ENCODE results near the gene NR2F1-AS1. TPM values are rescaled to one million over a fixed set of nuclear protein-coding genes. Genes with fewer than 3 reads are reported as not detected.

NR2F1-AS1 gene
- total RNA-seq: not detected

DNA sequence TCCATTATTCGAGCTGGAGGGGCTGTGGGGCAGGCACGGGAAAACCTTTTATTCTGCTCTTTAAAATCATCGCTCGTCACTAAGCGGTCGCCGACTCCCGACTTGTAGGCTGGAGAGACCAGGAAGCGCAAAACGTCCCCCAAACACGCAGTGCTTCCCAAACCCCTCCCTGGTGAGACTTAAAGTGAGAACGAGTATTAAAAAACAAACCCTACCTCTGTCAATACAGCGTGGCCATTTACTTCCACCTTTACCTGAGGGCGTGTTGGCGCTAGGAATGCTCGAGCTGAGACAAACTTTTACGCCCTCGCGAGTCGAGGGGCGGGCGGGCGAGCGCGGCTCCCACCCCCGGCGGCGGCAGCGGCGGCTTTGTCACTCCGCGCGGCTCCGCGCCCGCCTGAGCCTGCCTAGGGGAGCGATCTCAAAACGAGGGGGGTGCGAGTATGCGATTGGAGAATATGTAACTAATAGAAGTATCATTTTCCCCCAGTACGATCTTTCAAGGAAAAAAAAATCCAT is at the start of gene NR2F1-AS1:
Gene NR2F1-AS1 (minus strand): TSS at position 293 of the 519 bp plus-strand sequence.
- Mint-ChIP-seq H3K4me3 (peak within 1 kb of the TSS; percentile 62), H3K27ac (peak within 1 kb of the TSS; percentile 63), H3K27me3 (peaks cover 49% of the 10 kb centered on the region), H3K36me3 (peaks cover 2% of the 10 kb centered on the region), H3K4me1 (peaks cover 23% of the 10 kb centered on the region), H3K9me3 (ENCODE audit: low read depth) (no peaks in the 10 kb centered on the region)
- CTCF ChIA-PET: interaction anchor here (1.5 kb wide), 1 partner anchor 220 kb away, joined by 7 read pairs; no protein-coding TSS in a partner anchor
- DNase-seq (no peak), ATAC-seq (peak; percentile 57)

GRCh38 chr5:93626801-93627200 is 45.8 kb upstream of the NR2F1-AS1 start:
- ATAC-seq (no peak), DNase-seq (no peak)
- Mint-ChIP-seq H3K4me1 (peaks cover 9% of the 10 kb centered on the region), H3K27ac (no peak overlapping the region), H3K36me3 (no peaks in the 10 kb centered on the region), H3K27me3 (peaks cover 20% of the 10 kb centered on the region), H3K9me3 (ENCODE audit: low read depth) (no peaks in the 10 kb centered on the region), H3K4me3 (no peak overlapping the region)
- CTCF ChIA-PET: no interaction called here

DNA sequence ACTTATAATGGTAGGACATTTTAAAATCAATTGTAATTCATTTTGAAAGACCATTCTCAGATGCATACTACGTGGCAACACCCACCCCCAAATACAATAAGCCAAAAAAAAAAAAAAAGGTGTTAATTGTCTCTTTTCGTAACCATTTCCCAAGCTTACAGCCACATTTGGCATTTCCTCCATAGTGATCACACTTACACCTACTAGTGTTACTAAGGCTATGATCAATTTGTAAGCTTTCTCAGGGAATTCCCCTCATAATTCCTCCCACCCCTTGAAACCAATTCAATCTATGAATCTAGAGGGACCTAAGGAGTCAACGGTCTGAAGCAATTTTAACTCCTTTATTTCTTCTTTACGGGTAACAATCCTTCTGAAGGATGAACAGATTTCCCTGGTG is 42.1 kb upstream of the NR2F1-AS1 start:
- no peak for DNase-seq
- Mint-ChIP-seq H3K9me3 (ENCODE audit: low read depth) (no peaks in the 10 kb centered on the region), H3K4me1 (peaks cover 27% of the 10 kb centered on the region), H3K27ac (no peak overlapping the region), H3K27me3 (peaks cover 29% of the 10 kb centered on the region), H3K36me3 (no peaks in the 10 kb centered on the region), H3K4me3 (no peak overlapping the region)
- CTCF ChIA-PET: interaction anchor here (1.4 kb wide), 1 partner anchor 278 kb away, joined by 3 read pairs; no protein-coding TSS in a partner anchor
- ATAC-seq: no peak

DNA sequence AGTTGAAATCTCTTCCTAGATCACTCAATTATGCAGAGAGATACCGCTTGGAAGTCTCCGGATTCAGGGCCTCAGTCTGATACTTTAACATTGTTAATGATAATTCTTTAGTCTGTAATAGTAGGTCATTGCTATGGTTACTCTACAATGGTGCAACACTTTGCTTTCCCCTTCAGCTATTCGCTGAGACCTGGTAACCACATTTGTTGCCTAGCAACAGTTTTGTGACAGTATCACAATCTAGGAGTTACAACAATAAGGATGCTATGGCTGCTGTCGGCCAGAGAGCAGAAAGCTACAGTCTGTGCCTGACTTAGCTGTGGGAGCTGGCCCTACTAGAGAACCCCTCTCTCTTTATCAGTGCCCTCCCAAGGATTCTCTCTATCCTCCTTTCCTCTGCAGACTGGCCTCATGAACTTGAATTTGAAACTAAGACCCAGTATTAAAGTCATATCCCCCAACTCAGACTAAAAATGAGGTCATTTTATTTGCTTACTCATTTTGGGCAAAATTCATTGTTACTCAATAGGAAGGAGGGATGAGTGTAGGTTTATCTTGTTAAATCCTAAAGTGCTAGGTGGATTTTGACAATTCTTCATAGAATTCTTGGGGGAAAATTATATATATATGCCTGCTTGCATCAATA is 41.3 kb upstream of the NR2F1-AS1 start:
- Mint-ChIP-seq H3K36me3 (no peaks in the 10 kb centered on the region), H3K9me3 (ENCODE audit: low read depth) (no peaks in the 10 kb centered on the region), H3K27ac (no peak overlapping the region), H3K4me3 (peak overlapping the region; percentile 11), H3K4me1 (peaks cover 27% of the 10 kb centered on the region), H3K27me3 (peaks cover 29% of the 10 kb centered on the region)
- DNase-seq (no peak), ATAC-seq (peak; percentile 48)
- CTCF ChIA-PET: interaction anchor here (0.9 to 2.8 kb wide), 5 partner anchors 10 to 279 kb away, joined by 3 to 12 read pairs (median 3); no protein-coding TSS in a partner anchor

- H3K27ac Mint-ChIP-seq: no peak overlapping the region
- peaks cover 27% of the 10 kb centered on the region for H3K4me1 Mint-ChIP-seq
- no peaks in the 10 kb centered on the region for H3K9me3 Mint-ChIP-seq (ENCODE audit: low read depth)
- CTCF ChIA-PET: interaction anchor here (0.9 to 2.8 kb wide), 8 partner anchors 9 to 180 kb away, joined by 3 to 12 read pairs (median 3); no protein-coding TSS in a partner anchor
- no peaks in the 10 kb centered on the region for H3K36me3 Mint-ChIP-seq
- peak overlapping the region; percentile 77 for H3K4me3 Mint-ChIP-seq
- peaks cover 36% of the 10 kb centered on the region for H3K27me3 Mint-ChIP-seq
- DNase-seq: no peak
- ATAC-seq: no peak
Measured at GRCh38 chr5:93621327-93621798, 40.3 kb upstream of the NR2F1-AS1 start.

- CTCF ChIA-PET: interaction anchor here (0.9 to 2.8 kb wide), 6 partner anchors 9 to 180 kb away, joined by 3 to 12 read pairs (median 3); no protein-coding TSS in a partner anchor
- H3K4me3 Mint-ChIP-seq: peak overlapping the region; percentile 77
Measured at GRCh38 chr5:93620487-93621326, 39.7 kb upstream of the NR2F1-AS1 start.

GRCh38 chr5:93616538-93617174 is 35.6 kb upstream of the NR2F1-AS1 start:
- Mint-ChIP-seq H3K9me3 (ENCODE audit: low read depth) (no peaks in the 10 kb centered on the region), H3K27me3 (peaks cover 58% of the 10 kb centered on the region), H3K4me1 (peaks cover 21% of the 10 kb centered on the region), H3K36me3 (no peaks in the 10 kb centered on the region), H3K27ac (no peak overlapping the region), H3K4me3 (no peak overlapping the region)
- no peak for ATAC-seq
- CTCF ChIA-PET: interaction anchor here (1.8 kb wide), 1 partner anchor 9 kb away, joined by 7 read pairs; no protein-coding TSS in a partner anchor
- no peak for DNase-seq

More at GRCh38 chr5:93620487-93621326, 39.7 kb upstream of the NR2F1-AS1 start:
- peak overlapping the region; percentile 58 for H3K27ac Mint-ChIP-seq
- H3K27me3 Mint-ChIP-seq: peaks cover 42% of the 10 kb centered on the region
- DNase-seq (peak; percentile 74), ATAC-seq (peak; percentile 91)
- no peaks in the 10 kb centered on the region for H3K36me3 Mint-ChIP-seq
- peaks cover 27% of the 10 kb centered on the region for H3K4me1 Mint-ChIP-seq
- H3K9me3 Mint-ChIP-seq (ENCODE audit: low read depth): no peaks in the 10 kb centered on the region

DNA sequence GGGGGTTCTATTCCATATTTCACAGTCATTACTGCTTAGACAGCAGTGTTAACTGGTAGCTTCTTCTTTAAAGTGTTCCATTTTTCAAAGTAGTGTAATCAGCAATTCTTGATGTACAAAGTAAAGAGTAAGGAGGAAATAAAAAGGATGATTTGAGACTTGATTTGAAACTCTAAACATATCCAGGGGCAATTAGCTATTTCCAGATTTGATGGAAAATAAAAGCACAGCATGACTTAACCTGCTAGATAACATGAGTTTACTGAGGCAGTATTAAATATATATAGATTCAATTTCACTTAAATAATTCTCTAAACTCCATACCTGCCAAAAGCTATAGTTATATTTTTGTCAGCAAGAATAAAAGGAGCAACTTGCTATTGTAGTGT is 31.8 kb upstream of the NR2F1-AS1 start:
- ATAC-seq: no peak
- peaks cover 10% of the 10 kb centered on the region for H3K4me1 Mint-ChIP-seq
- CTCF ChIA-PET: interaction anchor here (1.0 to 1.4 kb wide), 4 partner anchors 8 to 38 kb away, joined by 3 to 6 read pairs (median 3); partner anchors contain the start of gene NR2F1
- H3K36me3 Mint-ChIP-seq: no peaks in the 10 kb centered on the region
- no peak for DNase-seq
- H3K4me3 Mint-ChIP-seq: no peak overlapping the region
- H3K27ac Mint-ChIP-seq: no peak overlapping the region
- peaks cover 88% of the 10 kb centered on the region for H3K27me3 Mint-ChIP-seq
- H3K9me3 Mint-ChIP-seq (ENCODE audit: low read depth): no peaks in the 10 kb centered on the region

DNA sequence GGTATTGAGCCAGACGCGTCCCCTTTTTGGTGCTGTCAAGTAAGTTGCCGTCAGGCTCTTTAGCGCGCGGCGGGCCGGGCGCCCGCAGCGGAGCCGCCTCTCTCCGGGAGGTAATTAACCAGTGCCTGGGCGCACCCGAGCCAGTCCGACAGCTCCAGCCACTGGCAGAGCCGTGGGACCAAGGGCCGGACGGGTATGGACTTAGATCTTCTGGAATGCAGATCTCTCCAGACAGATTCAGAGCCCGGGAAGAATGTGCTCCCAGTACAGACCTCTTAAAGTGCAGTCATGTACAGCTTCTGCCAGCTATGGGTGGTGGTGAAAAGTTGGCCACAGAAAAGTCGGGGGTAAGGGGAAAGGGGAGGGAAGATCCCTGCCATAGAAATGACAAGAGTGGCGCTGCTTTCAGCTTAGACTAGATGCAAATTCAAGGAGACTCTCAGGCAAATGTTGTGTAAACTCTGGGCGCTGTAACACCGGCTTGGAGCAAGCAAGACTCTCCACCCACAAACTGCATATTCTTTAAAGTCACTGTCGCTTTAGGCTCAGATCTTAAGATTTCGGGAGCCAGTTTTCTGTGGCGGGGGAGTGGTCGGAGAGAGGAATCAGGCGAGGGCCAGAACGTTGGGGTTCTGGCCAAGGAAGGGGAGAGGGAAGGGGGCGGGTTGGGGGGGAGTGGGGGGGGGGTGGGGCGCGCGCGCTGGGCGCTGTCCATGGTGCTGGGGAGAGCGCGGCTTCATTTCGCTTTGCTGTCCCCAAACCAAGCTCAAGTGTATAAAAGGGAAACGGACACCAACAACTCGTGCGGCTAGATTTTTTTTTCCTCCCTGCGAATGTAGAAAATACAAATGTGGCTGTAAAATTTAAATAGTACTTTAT is 31.2 kb upstream of the NR2F1-AS1 start:
- CTCF ChIA-PET: interaction anchor here (1.0 to 1.4 kb wide), 4 partner anchors 9 to 38 kb away, joined by 3 to 6 read pairs (median 3); partner anchors contain the start of gene NR2F1
- peak overlapping the region; percentile 27 for H3K27ac Mint-ChIP-seq

GRCh38 chr5:93611273-93611975 is 30.4 kb upstream of the NR2F1-AS1 start:
- H3K9me3 Mint-ChIP-seq (ENCODE audit: low read depth): no peaks in the 10 kb centered on the region
- no peak for DNase-seq

More for the DNA sequence above, 31.2 kb upstream of the NR2F1-AS1 start:
- H3K4me1 Mint-ChIP-seq: peaks cover 15% of the 10 kb centered on the region
- H3K4me3 Mint-ChIP-seq: no peak overlapping the region
- DNase-seq: no peak
- H3K36me3 Mint-ChIP-seq: no peaks in the 10 kb centered on the region
- ATAC-seq: no peak
- no peaks in the 10 kb centered on the region for H3K9me3 Mint-ChIP-seq (ENCODE audit: low read depth)
- peaks cover 94% of the 10 kb centered on the region for H3K27me3 Mint-ChIP-seq

GRCh38 chr5:93610581-93611272 is 29.7 kb upstream of the NR2F1-AS1 start:
- H3K9me3 Mint-ChIP-seq (ENCODE audit: low read depth): no peaks in the 10 kb centered on the region
- DNase-seq: no peak
- H3K36me3 Mint-ChIP-seq: no peaks in the 10 kb centered on the region
- ATAC-seq: no peak
- no peak overlapping the region for H3K4me3 Mint-ChIP-seq
- CTCF ChIA-PET: interaction anchor here (0.6 to 0.9 kb wide), 2 partner anchors 190 to 510 kb away, joined by 3 to 6 read pairs; no protein-coding TSS in a partner anchor
- H3K27me3 Mint-ChIP-seq: peaks cover 94% of the 10 kb centered on the region
- H3K27ac Mint-ChIP-seq: no peak overlapping the region
- H3K4me1 Mint-ChIP-seq: peaks cover 15% of the 10 kb centered on the region

More at GRCh38 chr5:93611273-93611975, 30.4 kb upstream of the NR2F1-AS1 start:
- Mint-ChIP-seq H3K27me3 (peaks cover 94% of the 10 kb centered on the region), H3K36me3 (no peaks in the 10 kb centered on the region), H3K4me1 (peaks cover 15% of the 10 kb centered on the region), H3K27ac (no peak overlapping the region), H3K4me3 (no peak overlapping the region)
- CTCF ChIA-PET: interaction anchor here (0.9 to 1.4 kb wide), 4 partner anchors 9 to 189 kb away, joined by 3 to 6 read pairs (median 4); partner anchors contain the start of gene NR2F1
- no peak for ATAC-seq

Data from activated CD8-positive, alpha-beta memory T cell treated with anti-CD3 and anti-CD28 coated beads, Interleukin-2, amount 10 ng/mL, durations not matched to agents 7 days and 5 days (primary cell).